AG08396 (cell line): ENCODE measurements around the gene TCEANC2.
"Not testable (repeated sequence)": the region's sequence is repeated elsewhere in the genome, so short reads cannot be mapped to it uniquely, and the experiment has no call there.

Source experiments
- DNase-seq: peaks from one replicate; pipeline ENCODE4 v3.0.0; 2012; ENCODE audit warnings: low spot score, mixed read lengths

The TCEANC2 gene

GRCh38 chr1:54027848-54028247 is 25.6 kb upstream of the TCEANC2 start:
- DNase-seq, result no peak

GRCh38 chr1:54028306-54029251 is 24.8 kb upstream of the TCEANC2 start:
- no peak for DNase-seq

- no peak for DNase-seq
These were observed 15.9 kb upstream of the TCEANC2 start for GRCh38 chr1:54037476-54037875.

GRCh38 chr1:54041806-54042205 is 11.6 kb upstream of the TCEANC2 start:
- DNase-seq, result no peak

GRCh38 chr1:54045496-54045895 is 7.9 kb upstream of the TCEANC2 start:
- no peak for DNase-seq

- DNase-seq, result no peak
These were observed 6.6 kb upstream of the TCEANC2 start for GRCh38 chr1:54046671-54047383.

GRCh38 chr1:54047384-54048305 is 5.8 kb upstream of the TCEANC2 start:
- DNase-seq, result no peak

- not testable (repeated sequence) for DNase-seq
These were observed 3.0 kb upstream of the TCEANC2 start for GRCh38 chr1:54050435-54050834.

GRCh38 chr1:54051933-54052430 is 1.4 kb upstream of the TCEANC2 start:
- no peak for DNase-seq

GRCh38 chr1:54052431-54052933 is 926 bp upstream of the TCEANC2 start:
- peak; percentile 57 for DNase-seq

GRCh38 chr1:54053745-54054437 is 483 bp downstream of the TCEANC2 start:
- peak; percentile 14 for DNase-seq

- no peak for DNase-seq
These were observed 986 bp downstream of the TCEANC2 start for GRCh38 chr1:54054438-54054749.

- no peak for DNase-seq
These were observed 10.9 kb downstream of the TCEANC2 start for GRCh38 chr1:54064299-54064698.

- DNase-seq, result no peak
These were observed 16.4 kb downstream of the TCEANC2 start for GRCh38 chr1:54069791-54070170.

GRCh38 chr1:54070171-54070837 is 16.9 kb downstream of the TCEANC2 start:
- DNase-seq, result peak; percentile 35

GRCh38 chr1:54077359-54077758 is 24.0 kb downstream of the TCEANC2 start:
- no peak for DNase-seq

GRCh38 chr1:54080598-54081049 is 27.2 kb downstream of the TCEANC2 start:
- DNase-seq, result no peak

- DNase-seq, result peak; percentile 75
These were observed 28.2 kb downstream of the TCEANC2 start for GRCh38 chr1:54081306-54082270.

- DNase-seq, result no peak
These were observed 31.4 kb downstream of the TCEANC2 start for GRCh38 chr1:54084794-54085193.
